ENCODE results near the gene NF1. TPM values are rescaled to one million over a fixed set of nuclear protein-coding genes. Genes with fewer than 3 reads are reported as not detected.

Gene NF1
- polyA plus RNA-seq, 2 of the 4 experiments (the other 2 are of a cell fraction): 15.9 to 73.2 TPM

DNA sequence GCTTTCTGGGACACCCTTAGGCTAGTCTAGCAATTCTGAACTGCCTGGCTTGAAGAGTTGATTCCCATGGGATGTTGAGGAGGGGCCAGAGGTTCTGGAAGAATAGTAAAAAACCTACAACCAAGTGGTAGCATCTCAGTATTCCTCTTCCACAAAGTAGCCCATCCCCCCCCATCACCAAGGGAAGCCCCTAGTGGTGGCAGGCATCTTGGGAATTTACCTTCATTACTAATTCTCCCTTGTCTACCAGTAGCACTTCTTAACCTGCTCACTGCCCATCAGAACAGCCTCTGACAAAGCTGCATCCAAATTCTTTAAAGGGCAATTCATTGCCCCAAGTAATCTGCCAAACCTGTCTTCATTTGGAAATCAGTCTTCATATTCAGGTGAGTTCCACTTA, 283.9 kb downstream of the NF1 start:
- ChIA-PET CTCF (interaction anchor here (1.0 to 4.3 kb wide), 9 partner anchors 11 to 149 kb away, joined by 3 to 40 read pairs (median 6); no protein-coding TSS in a partner anchor), POLR2A (no interaction called here)
- Histone ChIP-seq H3K4me1 (no peaks in the 10 kb centered on the region), H3K9me3 (no peaks in the 10 kb centered on the region), H3K4me2 (no peak overlapping the region), H3K4me3 (no peak overlapping the region), H3K27ac (no peak overlapping the region)
- TF ChIP-seq, protein P1, sequence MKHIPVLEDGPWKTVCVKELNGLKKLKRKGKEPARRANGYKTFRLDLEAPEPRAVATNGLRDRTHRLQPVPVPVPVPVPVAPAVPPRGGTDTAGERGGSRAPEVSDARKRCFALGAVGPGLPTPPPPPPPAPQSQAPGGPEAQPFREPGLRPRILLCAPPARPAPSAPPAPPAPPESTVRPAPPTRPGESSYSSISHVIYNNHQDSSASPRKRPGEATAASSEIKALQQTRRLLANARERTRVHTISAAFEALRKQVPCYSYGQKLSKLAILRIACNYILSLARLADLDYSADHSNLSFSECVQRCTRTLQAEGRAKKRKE (CRISPR knock-in tag; IDR thresholded peaks at IDR 0.05; ENCODE audit: low read depth): no peak
- TF ChIP-seq, protein P2, sequence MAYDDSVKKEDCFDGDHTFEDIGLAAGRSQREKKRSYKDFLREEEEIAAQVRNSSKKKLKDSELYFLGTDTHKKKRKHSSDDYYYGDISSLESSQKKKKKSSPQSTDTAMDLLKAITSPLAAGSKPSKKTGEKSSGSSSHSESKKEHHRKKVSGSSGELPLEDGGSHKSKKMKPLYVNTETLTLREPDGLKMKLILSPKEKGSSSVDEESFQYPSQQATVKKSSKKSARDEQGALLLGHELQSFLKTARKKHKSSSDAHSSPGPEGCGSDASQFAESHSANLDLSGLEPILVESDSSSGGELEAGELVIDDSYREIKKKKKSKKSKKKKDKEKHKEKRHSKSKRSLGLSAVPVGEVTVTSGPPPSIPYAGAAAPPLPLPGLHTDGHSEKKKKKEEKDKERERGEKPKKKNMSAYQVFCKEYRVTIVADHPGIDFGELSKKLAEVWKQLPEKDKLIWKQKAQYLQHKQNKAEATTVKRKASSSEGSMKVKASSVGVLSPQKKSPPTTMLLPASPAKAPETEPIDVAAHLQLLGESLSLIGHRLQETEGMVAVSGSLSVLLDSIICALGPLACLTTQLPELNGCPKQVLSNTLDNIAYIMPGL (CRISPR knock-in tag; IDR thresholded peaks at IDR 0.05; ENCODE audit: borderline replicate concordance): no peak
- TF ChIP-seq POLR2A (IDR thresholded peaks at IDR 0.05; ENCODE audit: low read length): no peak
- TF ChIP-seq ZSCAN20 (CRISPR knock-in tag; IDR thresholded peaks at IDR 0.05): no peak
- TF ChIP-seq REST (IDR thresholded peaks at IDR 0.05): no peak
- TF ChIP-seq, protein P3, sequence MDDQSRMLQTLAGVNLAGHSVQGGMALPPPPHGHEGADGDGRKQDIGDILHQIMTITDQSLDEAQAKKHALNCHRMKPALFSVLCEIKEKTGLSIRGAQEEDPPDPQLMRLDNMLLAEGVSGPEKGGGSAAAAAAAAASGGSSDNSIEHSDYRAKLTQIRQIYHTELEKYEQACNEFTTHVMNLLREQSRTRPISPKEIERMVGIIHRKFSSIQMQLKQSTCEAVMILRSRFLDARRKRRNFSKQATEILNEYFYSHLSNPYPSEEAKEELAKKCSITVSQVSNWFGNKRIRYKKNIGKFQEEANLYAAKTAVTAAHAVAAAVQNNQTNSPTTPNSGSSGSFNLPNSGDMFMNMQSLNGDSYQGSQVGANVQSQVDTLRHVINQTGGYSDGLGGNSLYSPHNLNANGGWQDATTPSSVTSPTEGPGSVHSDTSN (IDR thresholded peaks at IDR 0.05): no peak
- no peak for TF ChIP-seq NFE2L2 (conservative IDR thresholded peaks at IDR 0.05; ENCODE audit: low read length)
- no peak for TF ChIP-seq RCOR1 (IDR thresholded peaks at IDR 0.05; ENCODE audit: low read depth, low read length)
- TF ChIP-seq NPAS2 (CRISPR knock-in tag; IDR thresholded peaks at IDR 0.05; ENCODE audit: borderline replicate concordance): no peak
- TF ChIP-seq RARB (CRISPR knock-in tag; IDR thresholded peaks at IDR 0.05): no peak
- no peak for TF ChIP-seq PHF8 (IDR thresholded peaks at IDR 0.05; ENCODE audit: borderline replicate concordance, low read depth)
- DNase-seq (ENCODE audit: low read depth in 1 of 2, low spot score in 1 of 2) (no peak), FAIRE-seq (no peak), ATAC-seq (peak; percentile 12 to 63; a peak in 3 of 6 replicates)

DNA sequence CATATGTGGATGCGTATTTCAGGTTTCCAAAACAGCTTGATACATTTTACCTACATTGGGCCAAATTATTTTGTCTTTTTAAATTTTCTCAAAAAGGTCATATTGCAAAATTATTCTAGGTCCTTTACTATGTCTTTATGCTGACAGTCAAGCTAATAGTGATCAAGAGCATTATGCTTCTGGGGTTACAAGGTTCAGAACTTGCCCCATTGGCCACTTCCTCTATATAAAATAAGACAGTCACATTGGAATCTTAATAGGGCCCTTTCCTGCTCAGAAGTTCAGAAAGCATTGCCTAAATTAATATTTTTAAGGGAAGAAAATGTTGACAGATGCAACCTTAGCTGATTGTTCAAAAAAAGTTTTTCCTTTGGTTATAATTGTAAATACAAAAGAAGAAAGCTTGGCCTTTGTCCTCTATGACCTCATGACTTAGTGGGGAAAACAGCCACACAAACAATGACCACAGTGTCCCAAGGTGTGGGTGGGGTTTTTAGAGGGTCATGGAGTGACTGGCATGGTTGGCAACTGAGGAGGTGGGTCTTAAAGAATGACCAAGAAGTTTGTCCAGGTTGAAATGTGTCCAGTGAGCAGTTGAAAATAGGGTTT, 284.9 kb downstream of the NF1 start:
- no peak overlapping the region for H3K4me2 ChIP-seq
- FAIRE-seq: no peak
- no peaks in the 10 kb centered on the region for H3K9me3 ChIP-seq
- ChIA-PET CTCF (interaction anchor here (1.1 to 4.3 kb wide), 7 partner anchors 10 to 148 kb away, joined by 3 to 40 read pairs (median 6); no protein-coding TSS in a partner anchor), POLR2A (interaction anchor here (0.6 kb wide), 1 partner anchor 11 kb away, joined by 3 read pairs; no protein-coding TSS in a partner anchor)
- DNase-seq (ENCODE audit: low read depth in 1 of 2, low spot score in 1 of 2): no peak
- no peak overlapping the region for H3K27ac ChIP-seq
- no peak for ATAC-seq
- H3K4me1 ChIP-seq: no peaks in the 10 kb centered on the region
- no peak overlapping the region for H3K4me3 ChIP-seq
- WGBS (ENCODE audit: missing lambda C conversion rate): 98% methylated on average over 1 of the region's 1 CpG
- no peak for TF ChIP-seq E2F6 (IDR thresholded peaks at IDR 0.05; ENCODE audit: borderline replicate concordance, low read depth)
- TF ChIP-seq RFX5 (IDR thresholded peaks at IDR 0.05): no peak
- no peak for TF ChIP-seq TFCP2L1 (CRISPR knock-in tag; IDR thresholded peaks at IDR 0.05)
- no peak for TF ChIP-seq CTCF (IDR thresholded peaks at IDR 0.05)
- TF ChIP-seq NPAS2 (CRISPR knock-in tag; IDR thresholded peaks at IDR 0.05; ENCODE audit: borderline replicate concordance): no peak
- TF ChIP-seq NR3C1 (IDR thresholded peaks at IDR 0.05): no peak
- TF ChIP-seq ZSCAN20 (CRISPR knock-in tag; IDR thresholded peaks at IDR 0.05): no peak
- no peak for TF ChIP-seq NFE2L2 (conservative IDR thresholded peaks at IDR 0.05; ENCODE audit: low read length)
- no peak for TF ChIP-seq BHLHE40 (IDR thresholded peaks at IDR 0.05; ENCODE audit: low read depth, low read length)
- TF ChIP-seq JUN (IDR thresholded peaks at IDR 0.05): no peak
- TF ChIP-seq, protein P1 (CRISPR knock-in tag; IDR thresholded peaks at IDR 0.05; ENCODE audit: low read depth): no peak
- no peak for TF ChIP-seq KDM5A (IDR thresholded peaks at IDR 0.05)
- TF ChIP-seq REST (IDR thresholded peaks at IDR 0.05): no peak
